GM19099 (cell line): ENCODE results near the gene KTN1.

ENCODE experiments used
- POLR2A ChIP-seq: IDR thresholded peaks from 3 replicates; pipeline ENCODE4 v1.6.1; 2011; ENCODE audit warnings: low read depth; ENCODE audit not compliant: insufficient read length; ENCODE audit errors: extremely low read depth

KTN1 gene

GRCh38 chr14:55731881-55732498 lies 152.0 kb downstream of the KTN1 start:
- TF ChIP-seq POLR2A, result no peak

GRCh38 chr14:55733599-55733998 lies 153.6 kb downstream of the KTN1 start:
- no peak for TF ChIP-seq POLR2A
